PFSK-1 (cell line): Measurements from ENCODE around the gene LRMDA.

ENCODE experiments used
- FOXP2 ChIP-seq: optimal IDR thresholded peaks from 2 replicates; pipeline ENCODE3; 2011; ENCODE audit warnings: borderline replicate concordance, control low read depth, inconsistent platforms; ENCODE audit not compliant: insufficient read depth; ENCODE audit errors: extremely low read length, extremely low read depth
- POLR2AphosphoS5 ChIP-seq: IDR thresholded peaks from 2 replicates; pipeline ENCODE4 v1.6.1; 2012; ENCODE audit warnings: low read depth, mild to moderate bottlenecking, control low read depth, low read length, moderate library complexity
- REST ChIP-seq, 2 experiments: IDR thresholded peaks; 2 replicates each; pipeline versions ENCODE4 v1.6.1 to v1.8.0; 2011 to 2012; ENCODE audit warnings: low read depth in 2 of 2, low read length in 2 of 2, control low read depth in 1 of 2, inconsistent platforms in 1 of 2, mild to moderate bottlenecking in 1 of 2, moderate library complexity in 1 of 2; ENCODE audit not compliant: insufficient read depth in 1 of 2
- SIN3A ChIP-seq: IDR thresholded peaks from 2 replicates; pipeline ENCODE4 v1.6.1; 2012; ENCODE audit warnings: mild to moderate bottlenecking, low read length, moderate library complexity, borderline replicate concordance; ENCODE audit not compliant: insufficient read depth
- TAF1 ChIP-seq: IDR thresholded peaks from 2 replicates; pipeline ENCODE4 v1.6.1; 2012; ENCODE audit warnings: low read length, control low read depth, borderline replicate concordance; ENCODE audit not compliant: insufficient read depth

The LRMDA gene

GRCh38 chr10:76034353-76035205 is 603.2 kb downstream of the LRMDA start:
- TF ChIP-seq SIN3A (no peak), POLR2AphosphoS5 (no peak), FOXP2 (no peak), REST (IDR thresholded peaks at IDR 0.05; ENCODE audit: insufficient read depth in 1 of 2, low read depth in 2 of 2, low read length in 2 of 2) (no peak), TAF1 (no peak)

- no peak for TF ChIP-seq REST (IDR thresholded peaks at IDR 0.05; ENCODE audit: insufficient read depth in 1 of 2, low read depth in 2 of 2, low read length in 2 of 2)
- no peak for TF ChIP-seq FOXP2
- TF ChIP-seq SIN3A = no peak
Observed at GRCh38 chr10:76035206-76036110, 604.0 kb downstream of the LRMDA start.

DNA sequence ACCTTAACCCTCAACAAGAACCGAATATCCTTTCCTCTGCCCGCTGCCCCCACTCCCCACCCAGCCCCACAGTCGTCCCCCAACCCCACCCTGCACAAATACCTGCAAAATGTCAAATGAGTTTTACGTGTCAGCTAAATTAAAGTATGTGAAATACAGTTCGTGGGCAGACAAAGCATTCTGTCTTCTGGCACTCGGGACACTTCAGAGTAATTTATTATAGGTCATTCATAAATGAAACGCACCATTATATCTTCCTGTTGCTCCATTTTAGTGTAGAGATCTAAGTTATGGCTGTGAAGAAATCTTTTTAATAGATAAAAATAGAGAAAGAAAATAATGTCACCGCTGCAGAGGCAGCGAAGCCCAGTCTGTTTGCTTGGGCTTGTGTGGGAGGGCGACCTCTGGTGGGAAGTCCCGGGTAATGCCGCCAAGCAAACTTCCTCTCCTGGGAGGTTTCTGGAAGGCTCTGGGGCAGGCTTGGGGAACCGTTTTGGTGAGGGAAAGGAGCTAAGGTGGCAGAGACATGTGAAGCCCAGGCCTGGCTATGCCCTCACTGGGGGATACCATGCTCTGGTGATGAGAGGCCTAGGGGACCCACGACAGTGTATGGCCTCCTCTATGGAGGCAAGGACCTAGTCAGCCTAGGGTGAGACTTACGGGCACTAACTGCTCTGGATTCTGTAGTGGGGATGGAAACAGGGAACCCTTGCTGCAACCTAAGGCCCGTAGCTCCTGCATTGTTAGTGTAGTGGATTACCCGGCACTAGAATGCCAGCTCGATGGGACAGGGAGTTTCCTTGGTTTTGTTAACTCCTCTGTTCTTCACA is 604.9 kb downstream of the LRMDA start:
- no peak for TF ChIP-seq FOXP2
- TF ChIP-seq POLR2AphosphoS5 = no peak
- TF ChIP-seq SIN3A = no peak
- no peak for TF ChIP-seq REST (IDR thresholded peaks at IDR 0.05; ENCODE audit: insufficient read depth in 1 of 2, low read depth in 2 of 2, low read length in 2 of 2)
- TF ChIP-seq TAF1 = no peak

DNA sequence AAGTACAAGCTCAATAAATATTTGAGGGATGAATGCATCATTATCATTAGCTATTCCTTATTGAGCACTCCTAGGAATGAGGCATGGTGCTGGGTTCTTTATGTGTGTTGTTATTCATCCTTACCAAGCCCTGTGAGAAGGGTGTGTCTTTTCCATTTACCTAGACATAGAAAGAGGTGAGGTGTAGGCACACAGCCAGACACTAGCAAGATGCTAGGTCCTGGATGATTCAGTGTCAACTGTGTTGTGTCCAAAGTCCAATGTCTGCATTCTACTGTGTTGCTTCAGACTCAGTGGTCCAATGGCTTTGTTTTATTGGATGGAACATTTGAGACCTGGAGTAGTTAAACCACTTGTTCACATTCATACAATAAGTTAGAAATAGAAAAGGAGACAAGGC is 605.5 kb downstream of the LRMDA start:
- TF ChIP-seq SIN3A (no peak), TAF1 (no peak), REST (IDR thresholded peaks at IDR 0.05; ENCODE audit: insufficient read depth in 1 of 2, low read depth in 2 of 2, low read length in 2 of 2) (no peak), FOXP2 (no peak), POLR2AphosphoS5 (no peak)
